ENCODE results near the gene ASIC2. TPM values are rescaled to one million over a fixed set of nuclear protein-coding genes. Genes with fewer than 3 reads are reported as not detected.

The ASIC2 gene
- total and polyA plus RNA-seq, 4 donors, result 0.10 to 0.18 TPM; not detected in 2

- Histone ChIP-seq H3K36me3 (ENCODE audit: control insufficient read depth in 1 of 2, insufficient read depth in 2 of 2, low read length in 1 of 2) (no peaks in the 10 kb centered on the region), H3K4me1 (ENCODE audit: control insufficient read depth in 1 of 2, insufficient read depth in 2 of 2, low read length in 2 of 2) (no peaks in the 10 kb centered on the region), H3K9me3 (ENCODE audit: control insufficient read depth, low read length) (peaks cover 3% of the 10 kb centered on the region), H3K27ac (ENCODE audit: low read depth in 1 of 2, low read length in 2 of 2) (no peak overlapping the region), H3K4me3 (ENCODE audit: low read length in 2 of 2) (no peak overlapping the region), H3K27me3 (ENCODE audit: control insufficient read depth in 1 of 2, insufficient read depth in 2 of 2, low read length in 1 of 2) (peaks cover 1 to 5% of the 10 kb centered on the region in 2 donors)
- 26 to 32% methylated on average over 1 of the region's 1 CpG for WGBS, 2 donors
- DNase-seq, result no peak
- no peak for ATAC-seq (ENCODE audit: low FRiP score)
- intact Hi-C loops (cut with DNase I), result no loop called here
Observed at GRCh38 chr17:33294994-33295393, 1.9 kb upstream of the ASIC2 start.

GRCh38 chr17:33292201-33292980, 704 bp downstream of the ASIC2 start:
- no peaks in the 10 kb centered on the region for H3K36me3 ChIP-seq (ENCODE audit: control insufficient read depth in 1 of 2, insufficient read depth in 2 of 2, low read length in 1 of 2)
- ATAC-seq (ENCODE audit: low FRiP score) (no peak), DNase-seq (peak; percentile 45 to 71)
- 0 to 1% methylated on average over 44 to 72 of the region's 72 CpGs for WGBS, 2 donors
- H3K27ac ChIP-seq (ENCODE audit: low read depth in 1 of 2, low read length in 2 of 2), result no peak overlapping the region
- no peaks in the 10 kb centered on the region for H3K9me3 ChIP-seq (ENCODE audit: control insufficient read depth, low read length)
- intact Hi-C loops (cut with DNase I), result no loop called here
- H3K27me3 ChIP-seq (ENCODE audit: control insufficient read depth in 1 of 2, insufficient read depth in 2 of 2, low read length in 1 of 2), result peaks cover 0 to 5% of the 10 kb centered on the region in 2 donors
- peak overlapping the region; percentile 16 to 21 for H3K4me3 ChIP-seq (ENCODE audit: low read length in 2 of 2)
- H3K4me1 ChIP-seq (ENCODE audit: control insufficient read depth in 1 of 2, insufficient read depth in 2 of 2, low read length in 2 of 2), result no peaks in the 10 kb centered on the region

- intact Hi-C loops (cut with DNase I), result no loop called here
- Histone ChIP-seq H3K36me3 (ENCODE audit: control insufficient read depth in 1 of 2, insufficient read depth in 2 of 2, low read length in 1 of 2) (no peaks in the 10 kb centered on the region), H3K27me3 (ENCODE audit: control insufficient read depth in 1 of 2, insufficient read depth in 2 of 2, low read length in 1 of 2) (no peaks in the 10 kb centered on the region), H3K9me3 (ENCODE audit: control insufficient read depth, low read length) (no peaks in the 10 kb centered on the region), H3K4me3 (ENCODE audit: low read length in 2 of 2) (peak overlapping the region; percentile 16 to 21), H3K4me1 (ENCODE audit: control insufficient read depth in 1 of 2, insufficient read depth in 2 of 2, low read length in 2 of 2) (no peaks in the 10 kb centered on the region), H3K27ac (ENCODE audit: low read depth in 1 of 2, low read length in 2 of 2) (no peak overlapping the region)
- DNase-seq (peak; percentile 55 to 75), ATAC-seq (ENCODE audit: low FRiP score) (peak; percentile 26)
- 1% methylated on average over 80 to 104 of the region's 104 CpGs for WGBS, 2 donors
Observed at GRCh38 chr17:33291248-33292200, 1.6 kb downstream of the ASIC2 start.

GRCh38 chr17:33290253-33290652, 2.8 kb downstream of the ASIC2 start:
- WGBS, 2 donors, result 83 to 86% methylated on average over 8 of the region's 8 CpGs
- Histone ChIP-seq H3K4me3 (ENCODE audit: low read length in 2 of 2) (no peak overlapping the region), H3K9me3 (ENCODE audit: control insufficient read depth, low read length) (no peaks in the 10 kb centered on the region), H3K27ac (ENCODE audit: low read depth in 1 of 2, low read length in 2 of 2) (no peak overlapping the region), H3K36me3 (ENCODE audit: control insufficient read depth in 1 of 2, insufficient read depth in 2 of 2, low read length in 1 of 2) (no peaks in the 10 kb centered on the region), H3K27me3 (ENCODE audit: control insufficient read depth in 1 of 2, insufficient read depth in 2 of 2, low read length in 1 of 2) (no peaks in the 10 kb centered on the region), H3K4me1 (ENCODE audit: control insufficient read depth in 1 of 2, insufficient read depth in 2 of 2, low read length in 2 of 2) (no peaks in the 10 kb centered on the region)
- DNase-seq (no peak), ATAC-seq (ENCODE audit: low FRiP score) (no peak)
- intact Hi-C loops (cut with DNase I), result no loop called here

GRCh38 chr17:33288954-33289353, 4.1 kb downstream of the ASIC2 start:
- Histone ChIP-seq H3K36me3 (ENCODE audit: control insufficient read depth in 1 of 2, insufficient read depth in 2 of 2, low read length in 1 of 2) (no peaks in the 10 kb centered on the region), H3K9me3 (ENCODE audit: control insufficient read depth, low read length) (no peaks in the 10 kb centered on the region), H3K4me3 (ENCODE audit: low read length in 2 of 2) (no peak overlapping the region), H3K27ac (ENCODE audit: low read depth in 1 of 2, low read length in 2 of 2) (no peak overlapping the region), H3K27me3 (ENCODE audit: control insufficient read depth in 1 of 2, insufficient read depth in 2 of 2, low read length in 1 of 2) (no peaks in the 10 kb centered on the region), H3K4me1 (ENCODE audit: control insufficient read depth in 1 of 2, insufficient read depth in 2 of 2, low read length in 2 of 2) (peaks cover 0 to 6% of the 10 kb centered on the region in 2 donors)
- intact Hi-C loops (cut with DNase I), result loop anchor here in 1 of 2 donors (10.0 kb wide), 2 partner anchors 114 to 234 kb away; no protein-coding TSS in a partner anchor
- WGBS, 2 donors, result 77 to 81% methylated on average over 1 of the region's 1 CpG
- DNase-seq (no peak), ATAC-seq (ENCODE audit: low FRiP score) (no peak)

GRCh38 chr17:33287096-33287725, 5.9 kb downstream of the ASIC2 start:
- ATAC-seq (ENCODE audit: low FRiP score) (no peak), DNase-seq (no peak)
- H3K4me1 ChIP-seq (ENCODE audit: control insufficient read depth in 1 of 2, insufficient read depth in 2 of 2, low read length in 2 of 2), result peaks cover 0 to 6% of the 10 kb centered on the region in 2 donors
- intact Hi-C loops (cut with DNase I), result loop anchor here in 1 of 2 donors (10.0 kb wide), 2 partner anchors 112 to 232 kb away; no protein-coding TSS in a partner anchor
- H3K36me3 ChIP-seq (ENCODE audit: control insufficient read depth in 1 of 2, insufficient read depth in 2 of 2, low read length in 1 of 2), result no peaks in the 10 kb centered on the region
- H3K9me3 ChIP-seq (ENCODE audit: control insufficient read depth, low read length), result no peaks in the 10 kb centered on the region
- H3K27me3 ChIP-seq (ENCODE audit: control insufficient read depth in 1 of 2, insufficient read depth in 2 of 2, low read length in 1 of 2), result no peaks in the 10 kb centered on the region
- H3K27ac ChIP-seq (ENCODE audit: low read depth in 1 of 2, low read length in 2 of 2), result no peak overlapping the region
- WGBS, 2 donors, result 85 to 86% methylated on average over 3 of the region's 3 CpGs
- no peak overlapping the region for H3K4me3 ChIP-seq (ENCODE audit: low read length in 2 of 2)

GRCh38 chr17:33285413-33285812, 7.7 kb downstream of the ASIC2 start:
- ATAC-seq (ENCODE audit: low FRiP score) (no peak), DNase-seq (no peak)
- H3K4me1 ChIP-seq (ENCODE audit: control insufficient read depth in 1 of 2, insufficient read depth in 2 of 2, low read length in 2 of 2), result peaks cover 0 to 6% of the 10 kb centered on the region in 2 donors
- H3K27ac ChIP-seq (ENCODE audit: low read depth in 1 of 2, low read length in 2 of 2), result no peak overlapping the region
- no peak overlapping the region for H3K4me3 ChIP-seq (ENCODE audit: low read length in 2 of 2)
- intact Hi-C loops (cut with DNase I), result loop anchor here in 1 of 2 donors (10.0 kb wide), 2 partner anchors 111 to 231 kb away; no protein-coding TSS in a partner anchor
- WGBS, 2 donors, result 83 to 89% methylated on average over 3 of the region's 3 CpGs
- H3K27me3 ChIP-seq (ENCODE audit: control insufficient read depth in 1 of 2, insufficient read depth in 2 of 2, low read length in 1 of 2), result no peaks in the 10 kb centered on the region
- no peaks in the 10 kb centered on the region for H3K9me3 ChIP-seq (ENCODE audit: control insufficient read depth, low read length)
- no peaks in the 10 kb centered on the region for H3K36me3 ChIP-seq (ENCODE audit: control insufficient read depth in 1 of 2, insufficient read depth in 2 of 2, low read length in 1 of 2)

- WGBS, 2 donors, result 1 to 4% methylated on average over 4 of the region's 4 CpGs
- Histone ChIP-seq H3K27ac (ENCODE audit: low read depth in 1 of 2, low read length in 2 of 2) (no peak overlapping the region), H3K27me3 (ENCODE audit: control insufficient read depth in 1 of 2, insufficient read depth in 2 of 2, low read length in 1 of 2) (no peaks in the 10 kb centered on the region), H3K4me1 (ENCODE audit: control insufficient read depth in 1 of 2, insufficient read depth in 2 of 2, low read length in 2 of 2) (peaks cover 0 to 6% of the 10 kb centered on the region in 2 donors), H3K4me3 (ENCODE audit: low read length in 2 of 2) (no peak overlapping the region), H3K36me3 (ENCODE audit: control insufficient read depth in 1 of 2, insufficient read depth in 2 of 2, low read length in 1 of 2) (no peaks in the 10 kb centered on the region), H3K9me3 (ENCODE audit: control insufficient read depth, low read length) (no peaks in the 10 kb centered on the region)
- DNase-seq (peak in 1 of 2 donors; percentile 62), ATAC-seq (ENCODE audit: low FRiP score) (peak; percentile 68)
- intact Hi-C loops (cut with DNase I), result loop anchor here in 1 of 2 donors (10.0 kb wide), 2 partner anchors 109 to 229 kb away; no protein-coding TSS in a partner anchor
Observed at GRCh38 chr17:33284022-33284421, 9.1 kb downstream of the ASIC2 start.

All from aorta (tissue), 5 donors.